ENCODE results near the gene GTSE1. TPM values are rescaled to one million over a fixed set of nuclear protein-coding genes. Genes with fewer than 3 reads are reported as not detected.

GTSE1 gene
- total RNA-seq, 2 donors from 2014 or later = 39.5 to 59.5 TPM

DNA sequence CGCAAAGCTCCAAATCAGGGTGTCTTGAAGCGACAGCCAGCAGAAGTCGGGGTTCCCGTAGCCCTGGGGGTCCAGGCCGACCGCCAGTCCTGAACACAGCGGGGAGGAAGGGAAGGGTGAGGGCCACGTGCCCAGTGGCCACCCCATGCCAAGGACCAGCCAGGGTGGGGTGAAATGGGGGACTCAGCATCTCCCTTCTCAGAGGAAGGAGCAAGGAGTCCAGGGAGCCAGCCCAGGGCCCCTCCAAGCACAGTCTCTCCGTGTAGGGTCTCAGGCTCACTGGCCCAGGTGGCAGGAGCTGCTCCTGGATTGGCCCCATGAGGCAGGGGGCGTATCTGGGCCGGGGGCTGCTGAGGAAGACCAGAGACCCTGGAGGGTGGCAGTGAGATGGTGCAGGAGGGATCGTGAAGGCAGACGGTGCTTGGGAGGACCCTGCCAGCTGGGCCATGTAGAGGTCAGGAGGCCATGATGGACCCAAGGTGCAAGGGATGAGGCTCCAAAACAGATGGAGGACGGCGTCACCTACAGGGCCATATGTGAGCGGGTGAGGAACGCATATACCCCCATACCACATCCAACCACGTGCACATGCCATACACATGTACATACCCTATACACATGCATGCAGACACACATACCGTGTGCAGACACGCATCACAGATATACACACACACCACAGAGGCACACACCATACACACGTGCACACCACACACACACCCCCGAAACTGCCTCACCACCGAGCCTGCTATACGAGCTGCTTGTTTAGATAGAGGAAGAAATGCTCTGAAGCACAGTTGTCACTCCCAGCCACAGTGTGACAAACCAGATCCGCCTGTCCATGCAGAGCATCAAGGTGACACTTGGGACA lies 73.3 kb downstream of the GTSE1 start:
- no peak overlapping the region for H3K27ac Mint-ChIP-seq
- Histone ChIP-seq H3K27ac (ENCODE audit: low read depth, low read length) (no peak overlapping the region), H3K27me3 (ENCODE audit: control insufficient read depth, insufficient read depth, low read length, poor library complexity, severe bottlenecking) (no peaks in the 10 kb centered on the region), H3K4me3 (ENCODE audit: low read length) (no peak overlapping the region), H3K9me3 (ENCODE audit: control insufficient read depth, low read length) (no peaks in the 10 kb centered on the region), H3K9ac (ENCODE audit: extremely low read depth, low read length, poor library complexity, severe bottlenecking) (no peak overlapping the region), H3K4me1 (ENCODE audit: control insufficient read depth, insufficient read depth, low read length) (peaks cover 4% of the 10 kb centered on the region), H3K36me3 (ENCODE audit: control insufficient read depth, insufficient read depth, low read length) (no peaks in the 10 kb centered on the region)
- DNase-seq = no peak
- H3K4me1 Mint-ChIP-seq = peaks cover 7% of the 10 kb centered on the region
- H3K4me3 Mint-ChIP-seq = no peak overlapping the region
- H3K36me3 Mint-ChIP-seq (ENCODE audit: low read depth) = peaks cover 13% of the 10 kb centered on the region
- TF ChIP-seq, protein P1, sequence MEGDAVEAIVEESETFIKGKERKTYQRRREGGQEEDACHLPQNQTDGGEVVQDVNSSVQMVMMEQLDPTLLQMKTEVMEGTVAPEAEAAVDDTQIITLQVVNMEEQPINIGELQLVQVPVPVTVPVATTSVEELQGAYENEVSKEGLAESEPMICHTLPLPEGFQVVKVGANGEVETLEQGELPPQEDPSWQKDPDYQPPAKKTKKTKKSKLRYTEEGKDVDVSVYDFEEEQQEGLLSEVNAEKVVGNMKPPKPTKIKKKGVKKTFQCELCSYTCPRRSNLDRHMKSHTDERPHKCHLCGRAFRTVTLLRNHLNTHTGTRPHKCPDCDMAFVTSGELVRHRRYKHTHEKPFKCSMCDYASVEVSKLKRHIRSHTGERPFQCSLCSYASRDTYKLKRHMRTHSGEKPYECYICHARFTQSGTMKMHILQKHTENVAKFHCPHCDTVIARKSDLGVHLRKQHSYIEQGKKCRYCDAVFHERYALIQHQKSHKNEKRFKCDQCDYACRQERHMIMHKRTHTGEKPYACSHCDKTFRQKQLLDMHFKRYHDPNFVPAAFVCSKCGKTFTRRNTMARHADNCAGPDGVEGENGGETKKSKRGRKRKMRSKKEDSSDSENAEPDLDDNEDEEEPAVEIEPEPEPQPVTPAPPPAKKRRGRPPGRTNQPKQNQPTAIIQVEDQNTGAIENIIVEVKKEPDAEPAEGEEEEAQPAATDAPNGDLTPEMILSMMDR (conservative IDR thresholded peaks at IDR 0.05) = no peak
- no peaks in the 10 kb centered on the region for H3K9me3 Mint-ChIP-seq
- WGBS, 2 experiments (ENCODE audit: insufficient coverage in 1 of 2, insufficient read length in 1 of 2) = 95 to 96% methylated on average over 17 to 25 of the region's 25 CpGs
- H3K27me3 Mint-ChIP-seq (ENCODE audit: insufficient read depth) = no peaks in the 10 kb centered on the region

DNA sequence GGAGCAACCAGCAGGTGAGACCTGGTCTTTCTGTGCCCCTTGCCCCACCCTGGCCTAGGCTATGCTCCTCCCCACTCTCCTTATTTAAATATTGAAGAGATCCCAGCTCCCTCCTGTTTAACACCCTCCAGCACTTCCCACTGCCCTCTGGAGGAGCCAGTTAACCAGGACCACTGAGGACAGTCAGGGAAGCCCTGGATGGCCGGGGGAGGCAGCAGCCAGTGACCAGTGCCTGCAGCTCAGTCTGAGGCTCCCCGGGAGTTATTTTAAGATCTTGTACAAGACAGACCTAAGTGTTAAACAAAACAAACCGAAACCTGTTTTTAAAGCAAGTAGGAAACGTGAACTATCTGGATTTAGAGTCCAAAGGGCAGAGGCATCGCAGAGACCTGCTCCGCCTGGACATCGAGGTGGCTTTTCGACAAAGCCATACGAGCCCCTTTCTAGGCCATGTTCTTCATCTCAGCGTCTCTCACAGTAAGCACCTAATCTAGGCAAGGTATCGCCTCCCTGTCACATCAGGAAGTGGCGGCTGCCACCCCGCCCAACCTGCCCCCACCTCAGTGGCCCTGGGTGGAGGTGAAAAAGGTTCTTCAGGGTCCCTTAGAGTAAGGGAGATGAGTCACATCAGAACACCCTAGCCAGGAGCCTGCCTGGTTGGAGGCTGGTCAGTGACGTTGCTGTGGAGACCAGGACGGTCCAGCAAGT lies 74.1 kb downstream of the GTSE1 start:
- H3K9me3 ChIP-seq (ENCODE audit: control insufficient read depth, low read length) = peaks cover 5% of the 10 kb centered on the region
- H3K27ac ChIP-seq (ENCODE audit: low read depth, low read length) = no peak overlapping the region
- H3K4me1 Mint-ChIP-seq = peaks cover 7% of the 10 kb centered on the region
- H3K4me1 ChIP-seq (ENCODE audit: control insufficient read depth, insufficient read depth, low read length) = peaks cover 4% of the 10 kb centered on the region
- TF ChIP-seq, protein P1 (conservative IDR thresholded peaks at IDR 0.05) = peak; percentile 13
- peaks cover 21% of the 10 kb centered on the region for H3K36me3 Mint-ChIP-seq (ENCODE audit: low read depth)
- H3K4me3 ChIP-seq (ENCODE audit: low read length) = no peak overlapping the region
- H3K27me3 ChIP-seq (ENCODE audit: control insufficient read depth, insufficient read depth, low read length, poor library complexity, severe bottlenecking) = no peaks in the 10 kb centered on the region
- no peak overlapping the region for H3K27ac Mint-ChIP-seq
- H3K9ac ChIP-seq (ENCODE audit: extremely low read depth, low read length, poor library complexity, severe bottlenecking) = no peak overlapping the region
- 88 to 90% methylated on average over 12 to 15 of the region's 15 CpGs for WGBS, 2 experiments (ENCODE audit: insufficient coverage in 1 of 2, insufficient read length in 1 of 2)
- no peak overlapping the region for H3K4me3 Mint-ChIP-seq
- H3K27me3 Mint-ChIP-seq (ENCODE audit: insufficient read depth) = no peaks in the 10 kb centered on the region
- DNase-seq = no peak
- peaks cover 1% of the 10 kb centered on the region for H3K9me3 Mint-ChIP-seq
- peaks cover 3% of the 10 kb centered on the region for H3K36me3 ChIP-seq (ENCODE audit: control insufficient read depth, insufficient read depth, low read length)

DNA sequence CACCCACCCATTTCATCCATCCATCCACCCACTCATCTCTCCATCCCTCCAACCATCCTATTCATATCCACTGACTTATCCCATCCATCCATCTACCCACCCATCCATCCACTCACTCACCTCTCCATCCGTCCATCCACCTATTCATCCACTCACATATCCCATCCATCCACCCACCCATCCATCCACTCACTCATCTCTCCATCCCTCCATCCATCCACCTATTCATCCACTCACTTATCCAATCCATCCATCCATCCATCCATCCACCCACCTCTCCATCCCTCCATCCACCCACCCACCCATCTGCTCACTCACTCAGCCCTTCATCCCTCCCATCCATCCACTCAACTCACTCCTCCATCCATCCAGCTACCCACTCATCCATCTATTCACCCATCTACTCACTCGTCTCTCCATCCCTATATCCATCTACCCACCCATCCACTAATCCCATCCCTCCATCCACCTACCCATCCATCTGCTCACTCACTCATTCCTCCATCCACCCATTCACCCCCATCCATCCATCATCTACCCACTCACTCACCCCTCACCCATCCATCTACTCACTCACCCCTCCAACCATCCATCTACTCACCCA lies 75.1 kb downstream of the GTSE1 start:
- no peak overlapping the region for H3K4me3 Mint-ChIP-seq
- H3K9me3 Mint-ChIP-seq = peaks cover 9% of the 10 kb centered on the region
- Histone ChIP-seq H3K4me3 (ENCODE audit: low read length) (no peak overlapping the region), H3K4me1 (ENCODE audit: control insufficient read depth, insufficient read depth, low read length) (peaks cover 4% of the 10 kb centered on the region), H3K9ac (ENCODE audit: extremely low read depth, low read length, poor library complexity, severe bottlenecking) (no peak overlapping the region), H3K27ac (ENCODE audit: low read depth, low read length) (no peak overlapping the region), H3K27me3 (ENCODE audit: control insufficient read depth, insufficient read depth, low read length, poor library complexity, severe bottlenecking) (no peaks in the 10 kb centered on the region), H3K9me3 (ENCODE audit: control insufficient read depth, low read length) (peaks cover 14% of the 10 kb centered on the region), H3K36me3 (ENCODE audit: control insufficient read depth, insufficient read depth, low read length) (peaks cover 13% of the 10 kb centered on the region)
- TF ChIP-seq, protein P1 (conservative IDR thresholded peaks at IDR 0.05) = no peak
- peaks cover 30% of the 10 kb centered on the region for H3K36me3 Mint-ChIP-seq (ENCODE audit: low read depth)
- H3K27me3 Mint-ChIP-seq (ENCODE audit: insufficient read depth) = no peaks in the 10 kb centered on the region
- H3K27ac Mint-ChIP-seq = no peak overlapping the region
- peaks cover 8% of the 10 kb centered on the region for H3K4me1 Mint-ChIP-seq
- WGBS, 2 experiments (ENCODE audit: insufficient coverage in 1 of 2, insufficient read length in 1 of 2) = 88 to 98% methylated on average over 2 of the region's 2 CpGs
- no peak for DNase-seq

Data from endodermal cell (in vitro differentiated cells).